OCI-LY3 (cell line): ENCODE measurements around the gene LRCH3.

Experiments used
- CTCF ChIP-seq: fragments of 200-600, 300-600 bp; sonication (generic); IDR thresholded peaks from 2 replicates; pipeline ENCODE4 v1.5.1; 2014; ENCODE audit warnings: antibody characterized with exemption, low read length, low read depth
- EZH2phosphoT487 ChIP-seq: fragments of 200-600 bp; shearing (Covaris generic); IDR thresholded peaks from 2 replicates; pipeline ENCODE4 v1.6.1; 2018; ENCODE audit warnings: antibody characterized with exemption, mixed run types, low read depth

DNA sequence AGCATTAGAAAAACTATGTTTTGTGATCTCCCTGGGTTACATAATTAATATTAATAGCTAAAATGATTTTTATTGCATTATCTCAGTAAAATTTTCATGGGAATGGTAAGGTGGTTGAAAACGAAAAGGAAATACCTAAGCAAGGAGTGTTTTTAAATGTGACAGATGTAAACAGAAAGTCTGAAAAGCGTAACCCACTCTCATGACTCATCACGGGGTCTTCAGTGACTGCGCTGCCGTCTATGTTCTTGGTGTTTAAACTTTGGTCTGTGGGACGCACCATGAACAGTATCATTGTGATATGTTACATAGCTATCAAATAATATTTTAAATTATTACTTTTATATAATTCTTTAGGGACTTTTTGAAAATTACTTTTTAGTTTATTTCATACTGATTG, 19.8 kb downstream of the LRCH3 start:
- TF ChIP-seq CTCF = no peak
- TF ChIP-seq EZH2phosphoT487 = no peak
